ENCODE data around the gene SMAP2.
"Not testable (repeated sequence)": the region's sequence is repeated elsewhere in the genome, so short reads cannot be mapped to it uniquely, and the experiment has no call there.

The SMAP2 gene

DNA sequence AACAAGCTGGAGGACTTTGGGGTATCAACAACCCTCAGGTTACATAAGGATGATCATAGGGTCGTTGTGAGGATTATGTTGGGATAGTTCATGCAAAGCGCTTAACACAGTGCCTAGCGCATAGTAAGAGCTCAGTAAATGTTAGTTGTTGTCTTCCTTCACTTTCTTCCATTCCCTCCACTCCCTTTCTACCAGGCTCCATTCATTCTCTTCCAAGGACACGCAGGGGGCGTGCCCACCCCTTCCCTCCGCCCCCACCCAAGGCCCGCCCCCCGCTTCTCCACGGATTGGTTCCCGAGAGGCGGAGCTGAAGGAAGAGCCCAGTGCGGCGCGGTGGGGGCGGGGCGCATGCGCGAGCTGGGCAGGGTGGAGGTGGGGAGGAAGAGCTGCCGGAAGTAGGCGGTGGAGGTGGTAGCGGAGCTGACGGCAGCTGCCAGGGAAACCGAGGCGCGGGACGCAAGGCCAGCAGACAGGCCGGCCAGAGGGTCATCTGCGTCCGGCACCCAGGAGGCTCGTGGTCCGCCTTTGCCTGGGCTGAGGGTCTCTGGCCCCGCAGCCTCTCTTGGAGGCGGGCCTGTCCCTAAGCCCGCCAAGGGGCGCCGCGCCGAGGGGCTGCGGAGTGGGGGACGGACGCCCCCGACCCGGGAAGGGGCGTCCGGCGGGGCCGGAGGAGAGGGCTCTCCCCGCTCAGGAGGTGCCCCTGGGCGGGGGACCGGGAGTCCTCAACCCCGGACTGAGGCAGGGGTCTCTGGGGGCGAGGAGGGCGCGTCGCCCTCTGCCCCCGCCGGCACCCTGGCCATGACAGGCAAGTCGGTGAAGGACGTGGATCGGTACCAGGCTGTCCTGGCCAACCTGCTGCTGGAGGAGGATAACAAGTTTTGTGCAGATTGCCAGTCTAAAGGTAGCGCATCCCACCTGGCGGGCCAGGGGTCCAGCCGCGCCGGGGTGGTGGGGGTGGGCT, at the start of gene SMAP2:
TSS of gene SMAP2 (plus strand) at position 405 of the 961 bp plus-strand sequence. CDS start at position 799, 394 bp downstream.
- DNase-seq (ENCODE audit: low read depth in 2 of 2) = peak; percentile 88 to 90

DNA sequence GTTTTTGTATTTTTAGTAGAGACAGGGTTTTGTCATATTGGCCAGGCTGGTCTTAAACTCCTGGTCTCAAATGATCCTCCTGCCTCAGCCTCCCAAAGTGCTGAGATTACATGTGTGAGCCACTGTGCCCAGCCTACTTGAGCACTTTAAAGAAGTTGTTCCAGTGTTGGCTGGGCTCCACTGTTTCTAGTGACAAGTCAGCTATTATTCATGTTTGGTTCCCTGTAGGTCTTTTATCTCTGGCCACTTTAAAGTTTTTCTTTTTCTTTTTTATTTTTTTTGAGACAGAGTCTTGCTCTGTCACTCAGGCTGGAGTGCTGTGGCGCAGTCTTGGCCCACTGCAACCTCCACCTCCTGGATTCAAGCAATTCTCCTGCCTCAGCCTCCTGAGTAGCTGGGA, 42.1 kb upstream of the SMAP2 start:
- DNase-seq (ENCODE audit: low read depth in 2 of 2) = not testable (repeated sequence)

DNA sequence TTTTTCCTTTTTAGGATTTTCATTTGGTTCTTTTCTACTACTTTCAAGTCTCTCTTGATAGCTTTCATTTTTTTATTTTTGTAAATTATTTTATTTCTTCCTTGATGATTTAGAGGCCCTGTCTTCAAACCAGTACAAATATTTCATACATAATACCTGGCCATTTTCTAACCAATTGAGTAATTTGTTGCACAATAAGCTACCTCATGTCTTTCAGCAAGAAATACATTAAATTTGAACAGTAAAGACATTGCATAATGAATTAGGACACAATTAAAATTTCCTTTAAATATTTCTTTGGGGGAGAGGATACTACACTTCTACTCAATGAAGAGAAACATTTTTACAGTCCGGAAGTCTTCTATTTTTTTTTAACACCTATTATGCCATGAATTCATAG, 40.8 kb upstream of the SMAP2 start:
- DNase-seq (ENCODE audit: low read depth in 2 of 2) = no peak

DNA sequence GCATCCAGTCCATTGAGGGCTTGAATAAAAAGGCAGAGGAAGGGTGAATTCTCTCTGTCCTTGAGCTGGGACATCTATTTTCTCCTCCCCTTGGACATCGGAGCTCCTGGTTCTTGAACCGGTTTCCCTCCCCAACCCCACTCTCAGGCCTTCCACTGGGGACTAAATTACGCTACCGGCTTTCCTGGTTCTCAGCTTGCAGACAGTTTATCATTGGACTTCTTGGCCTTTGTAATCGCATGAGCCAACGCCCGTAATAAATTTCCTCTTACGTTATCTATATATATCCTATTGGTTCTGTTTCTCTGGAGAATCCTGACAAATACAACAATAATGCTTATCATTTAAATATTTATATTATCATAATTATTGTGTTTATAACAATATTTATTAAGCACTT, 36.1 kb upstream of the SMAP2 start:
- DNase-seq (ENCODE audit: low read depth in 2 of 2) = no peak

DNA sequence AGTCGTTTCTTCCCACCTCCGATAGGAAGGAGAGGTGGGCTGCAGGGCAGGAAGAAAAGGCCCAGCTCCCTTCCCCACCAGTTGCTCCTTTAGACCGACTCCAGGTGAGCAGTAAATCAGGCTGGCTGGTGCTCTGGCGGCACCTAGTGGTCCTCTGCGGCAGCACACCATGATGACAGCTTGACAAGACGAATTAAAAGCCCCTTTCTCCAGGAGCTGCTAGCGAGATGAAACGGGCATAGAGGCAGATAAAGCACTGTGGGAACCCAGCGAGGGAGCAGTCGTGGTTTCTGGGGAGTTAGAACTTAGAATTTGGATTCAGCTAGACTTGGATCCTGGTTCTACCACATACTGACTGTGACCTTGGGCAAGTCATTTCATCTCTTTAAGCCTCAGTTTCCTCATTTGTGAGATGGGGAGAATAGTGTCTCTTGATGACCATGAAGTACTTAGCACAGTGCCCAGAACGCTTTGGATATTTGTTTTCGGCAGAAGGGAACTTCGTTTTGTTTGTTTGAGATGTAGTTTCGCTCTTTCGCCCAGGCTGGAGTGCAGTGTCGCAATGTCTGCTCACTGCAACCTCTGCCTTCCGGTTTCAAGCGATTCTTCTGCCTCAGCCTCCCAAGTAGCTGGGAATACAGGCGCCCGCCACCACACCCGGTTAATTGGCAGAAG, 34.6 kb upstream of the SMAP2 start:
- peak; percentile 75 to 81 for DNase-seq (ENCODE audit: low read depth in 2 of 2)

DNA sequence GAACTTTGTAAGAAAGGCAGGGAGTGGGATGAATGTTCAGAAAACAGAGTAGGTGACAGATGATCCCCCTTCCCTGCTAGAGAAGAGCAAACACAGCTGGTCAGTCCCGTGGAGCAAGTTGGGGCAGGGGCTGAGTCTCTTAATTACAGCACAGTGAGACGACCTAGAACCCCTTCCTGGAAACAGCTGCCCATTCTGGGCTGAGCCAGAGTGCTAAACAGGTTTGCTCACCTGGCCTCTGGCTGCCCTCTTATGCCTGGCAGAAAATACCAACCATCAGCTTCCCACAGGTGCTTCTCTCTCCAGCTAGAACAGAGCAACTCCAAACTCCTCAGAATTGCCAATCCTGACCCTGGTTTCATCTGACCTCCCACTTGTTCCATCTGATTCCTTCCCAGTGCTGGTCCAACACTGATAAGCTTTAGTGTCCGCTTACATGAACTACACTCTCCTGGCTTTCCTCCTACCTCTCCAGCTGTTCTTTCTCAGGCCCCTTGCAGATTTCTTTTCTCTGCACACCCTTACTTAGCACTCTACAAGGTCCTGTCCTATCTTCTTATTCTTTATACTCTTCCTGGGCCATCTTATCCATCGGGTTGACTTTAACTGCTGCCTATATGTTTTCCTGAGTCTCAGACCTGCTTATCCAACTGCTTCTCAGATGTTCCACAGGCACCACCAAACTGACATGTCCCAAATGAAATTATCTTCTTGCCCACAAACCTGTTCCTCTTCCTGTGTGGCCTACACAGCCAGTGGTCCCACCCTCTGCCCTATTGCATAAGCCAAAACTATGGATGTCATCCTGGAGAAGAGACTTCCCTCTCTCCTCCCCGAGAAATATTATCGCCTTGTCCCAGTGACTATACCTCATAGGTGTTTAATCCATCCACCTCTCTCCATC, 33.9 kb upstream of the SMAP2 start:
- no peak for DNase-seq (ENCODE audit: low read depth in 2 of 2)

DNA sequence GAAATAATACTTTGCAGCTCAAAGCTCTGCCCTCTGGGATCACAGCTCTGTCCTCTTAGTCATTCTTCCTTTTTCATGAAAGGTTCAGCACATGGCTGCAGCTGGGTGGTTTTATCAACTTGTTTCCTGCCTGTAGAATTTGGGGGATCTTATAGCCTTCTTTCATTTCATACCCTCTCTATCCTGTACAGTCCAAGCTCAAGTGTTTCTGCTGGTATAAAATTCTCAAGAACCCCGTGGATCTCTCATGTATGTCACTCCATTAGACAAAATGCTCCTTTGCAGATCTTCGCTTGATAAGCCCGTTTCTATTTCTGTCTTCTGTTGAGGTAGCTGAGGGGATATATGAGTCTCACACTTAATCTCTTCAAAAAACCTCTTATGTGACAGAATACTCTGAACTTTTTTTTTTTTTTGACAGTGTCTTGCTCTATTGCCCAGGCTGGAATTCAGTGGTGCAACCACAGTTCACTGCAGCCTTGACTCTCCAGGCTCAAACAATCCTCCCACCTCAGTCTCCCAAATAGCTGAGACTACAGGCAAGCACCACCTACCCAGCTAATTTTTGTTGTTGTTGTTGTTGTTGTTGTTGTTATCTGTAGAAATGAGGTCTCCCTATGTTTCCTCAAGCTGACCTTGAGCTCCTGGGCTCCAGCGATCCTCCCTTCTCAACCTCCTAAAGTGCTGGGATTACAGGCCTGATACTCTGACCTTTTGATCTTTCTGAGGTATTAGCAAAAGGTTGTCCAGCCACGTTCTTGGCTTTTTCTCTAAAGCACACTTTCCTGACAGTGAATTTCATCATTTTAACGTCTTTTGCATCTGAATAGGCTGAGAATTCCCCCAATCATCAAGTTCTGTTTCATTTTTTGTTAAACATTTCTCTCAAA, 31.8 kb upstream of the SMAP2 start:
- DNase-seq (ENCODE audit: low read depth in 2 of 2) = no peak

DNA sequence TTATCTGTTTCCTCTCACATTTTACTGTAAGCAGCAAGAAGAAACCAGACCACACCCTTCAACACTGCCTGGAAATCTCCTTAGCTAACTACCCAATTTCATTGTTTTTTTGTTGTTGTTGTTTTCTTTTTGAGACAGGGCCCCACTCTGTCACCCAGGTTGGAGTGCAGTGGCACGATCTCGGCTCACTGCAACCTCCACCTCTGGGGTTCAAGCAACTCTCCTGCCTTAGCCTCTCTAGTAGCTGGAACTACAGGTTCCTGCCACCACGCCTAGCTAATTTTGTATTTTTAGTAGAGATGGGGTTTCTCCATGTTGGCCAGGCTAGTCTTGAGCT, 31.2 kb upstream of the SMAP2 start:
- DNase-seq (ENCODE audit: low read depth in 2 of 2) = not testable (repeated sequence)

DNA sequence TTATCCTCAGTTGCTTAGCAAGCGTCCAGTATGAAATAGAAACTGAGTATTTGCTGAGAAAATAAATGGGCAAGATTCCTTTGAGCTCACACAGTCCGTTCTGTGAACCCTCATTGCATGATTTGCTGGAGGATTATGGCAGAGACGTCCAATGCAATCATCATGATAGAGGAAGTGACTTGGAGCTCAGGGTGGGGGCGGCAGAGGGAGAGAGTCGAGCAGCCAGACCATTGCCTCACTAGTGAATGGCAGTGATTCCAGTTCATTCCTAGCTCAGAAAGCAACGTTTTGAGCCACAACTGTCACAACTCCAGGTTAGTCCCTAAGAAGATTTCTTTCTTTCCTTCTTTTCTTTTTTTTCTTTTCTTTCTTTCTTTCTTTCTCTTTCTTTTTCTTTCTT, 28.9 kb upstream of the SMAP2 start:
- no peak for DNase-seq (ENCODE audit: low read depth in 2 of 2)

DNA sequence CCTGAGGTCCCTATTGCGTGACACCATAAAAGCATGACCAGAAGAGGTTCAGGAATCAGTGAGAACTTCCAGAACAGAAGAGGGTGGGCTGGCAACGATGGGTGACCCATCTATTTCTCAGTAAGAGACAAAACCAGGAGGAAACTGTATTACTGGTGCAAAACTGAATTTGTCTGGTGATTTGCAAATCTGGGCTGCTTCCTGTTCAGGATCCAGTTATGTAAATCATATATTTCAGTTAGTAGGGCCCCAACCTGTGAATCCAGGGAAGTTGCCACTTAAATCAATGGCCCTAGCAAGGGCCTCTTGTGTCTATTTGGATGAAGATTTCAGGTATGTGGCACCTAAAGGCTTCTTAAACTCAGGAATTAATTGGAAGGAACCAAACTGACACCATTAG, 23.1 kb upstream of the SMAP2 start:
- DNase-seq (ENCODE audit: low read depth in 2 of 2) = no peak

DNA sequence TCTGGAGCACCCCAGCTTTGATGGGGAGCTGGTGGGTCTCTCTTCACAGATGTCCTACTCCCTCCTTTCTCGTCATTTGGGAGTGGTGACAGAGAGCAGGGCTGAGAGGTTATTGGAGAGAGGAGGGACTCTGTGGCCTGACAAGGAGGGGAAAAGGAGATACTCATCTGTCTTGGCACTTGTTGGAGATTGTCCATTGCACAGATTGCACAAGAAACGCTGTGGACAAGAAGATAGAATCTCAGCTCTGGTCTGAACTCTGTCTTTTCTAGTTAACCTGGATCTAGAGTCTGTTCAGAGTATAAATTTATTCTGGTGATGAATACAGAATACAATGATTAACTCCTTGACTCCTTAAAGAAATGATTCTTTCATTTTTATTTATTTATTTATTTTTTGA, 22.4 kb upstream of the SMAP2 start:
- DNase-seq (ENCODE audit: low read depth in 2 of 2) = no peak

DNA sequence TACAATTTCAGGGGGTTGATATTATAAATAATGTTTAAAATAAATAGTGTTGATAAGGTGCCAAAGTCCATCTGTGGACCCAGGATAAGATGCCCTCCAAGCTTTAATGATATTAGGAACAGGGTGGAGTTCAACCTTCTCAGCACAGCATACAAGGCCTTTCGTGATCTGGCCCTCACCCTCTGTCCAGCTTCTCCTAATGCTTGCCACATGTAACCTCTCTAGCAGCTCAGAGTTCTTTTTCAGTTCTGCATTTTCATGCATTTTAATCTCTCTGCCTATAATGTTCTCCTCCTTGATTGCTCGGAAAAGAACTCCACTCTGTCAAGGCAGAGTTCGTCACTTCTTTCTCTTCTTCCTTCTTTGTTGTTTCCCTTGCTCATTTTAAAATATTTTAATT, 21.4 kb upstream of the SMAP2 start:
- no peak for DNase-seq (ENCODE audit: low read depth in 2 of 2)

DNA sequence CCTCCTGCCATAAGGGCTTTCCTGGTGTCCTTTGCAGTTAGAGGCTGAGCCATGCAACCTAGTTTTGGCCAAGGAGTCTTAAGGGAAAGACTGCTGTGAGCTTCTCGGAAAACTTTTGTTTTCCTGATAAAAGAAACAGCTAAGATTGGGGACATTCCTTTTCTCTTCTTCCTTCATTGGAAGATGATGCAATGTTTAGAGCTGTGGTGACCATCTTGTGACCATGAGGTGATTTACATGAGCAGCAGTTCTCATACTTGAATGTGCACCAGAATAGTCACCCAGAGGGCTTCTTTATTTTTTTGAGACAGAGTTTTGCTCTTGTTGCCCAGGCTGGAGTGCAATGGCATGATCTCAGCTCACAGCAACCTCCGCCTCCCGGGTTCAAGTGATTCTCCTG, 20.4 kb upstream of the SMAP2 start:
- no peak for DNase-seq (ENCODE audit: low read depth in 2 of 2)

DNA sequence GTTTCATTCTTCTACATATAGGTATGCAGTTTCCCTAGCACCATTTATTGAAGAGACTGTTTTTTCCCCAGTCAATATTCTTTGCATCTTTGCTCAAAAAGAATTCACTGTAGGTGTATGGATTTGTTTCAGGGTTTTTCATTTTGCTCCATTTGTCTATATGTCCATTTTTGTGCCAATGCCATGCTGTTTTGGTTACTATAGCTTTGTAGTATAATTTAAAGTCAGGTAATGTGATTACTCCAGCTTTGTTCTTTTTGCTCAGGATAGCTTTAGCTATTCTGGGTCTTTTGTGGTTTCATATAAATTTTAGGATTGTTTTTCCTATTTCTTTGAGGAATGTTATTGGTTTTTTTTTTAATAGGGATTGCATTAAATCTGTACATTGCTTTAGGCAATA, 15.9 kb upstream of the SMAP2 start:
- DNase-seq (ENCODE audit: low read depth in 2 of 2) = no peak

DNA sequence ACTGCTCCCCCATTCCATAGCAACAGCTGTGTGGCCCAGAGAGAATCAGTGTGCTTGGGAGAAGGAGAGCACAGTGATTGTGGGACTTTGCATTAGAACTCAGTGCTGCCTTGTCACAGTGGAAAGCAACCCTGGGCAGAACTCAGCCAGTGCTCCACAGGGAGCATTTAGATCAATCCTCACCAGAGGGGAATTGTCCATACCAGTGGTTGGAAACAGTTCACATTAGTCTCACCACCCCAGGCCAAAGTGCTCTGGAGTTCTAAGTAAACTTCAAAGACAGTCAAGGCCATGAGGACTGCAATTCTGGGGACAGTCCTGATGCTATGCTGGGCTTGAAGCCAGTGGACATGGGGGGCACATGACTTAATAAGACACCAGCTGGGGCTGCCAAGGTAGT, 12.9 kb upstream of the SMAP2 start:
- DNase-seq (ENCODE audit: low read depth in 2 of 2) = no peak

DNA sequence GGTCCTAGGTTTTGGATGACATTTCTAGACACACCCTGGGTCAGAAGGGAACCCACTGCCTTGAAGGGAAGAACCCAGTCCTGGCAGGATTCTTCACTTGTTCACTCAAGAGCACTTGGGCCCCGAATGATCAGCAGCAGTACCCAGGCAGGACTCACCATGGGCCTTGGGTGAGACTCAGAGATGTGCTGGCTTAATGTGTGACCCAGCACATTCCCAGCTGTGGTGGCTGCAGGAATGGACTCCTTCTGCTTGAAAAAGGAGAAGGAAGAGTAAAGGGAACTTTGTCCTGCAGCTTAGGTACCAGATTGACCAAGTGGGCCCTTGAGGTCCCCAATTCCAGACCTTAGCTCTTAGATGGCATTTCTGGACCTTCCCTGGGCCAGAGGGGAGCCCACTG, 12.3 kb upstream of the SMAP2 start:
- DNase-seq (ENCODE audit: low read depth in 2 of 2) = no peak

DNA sequence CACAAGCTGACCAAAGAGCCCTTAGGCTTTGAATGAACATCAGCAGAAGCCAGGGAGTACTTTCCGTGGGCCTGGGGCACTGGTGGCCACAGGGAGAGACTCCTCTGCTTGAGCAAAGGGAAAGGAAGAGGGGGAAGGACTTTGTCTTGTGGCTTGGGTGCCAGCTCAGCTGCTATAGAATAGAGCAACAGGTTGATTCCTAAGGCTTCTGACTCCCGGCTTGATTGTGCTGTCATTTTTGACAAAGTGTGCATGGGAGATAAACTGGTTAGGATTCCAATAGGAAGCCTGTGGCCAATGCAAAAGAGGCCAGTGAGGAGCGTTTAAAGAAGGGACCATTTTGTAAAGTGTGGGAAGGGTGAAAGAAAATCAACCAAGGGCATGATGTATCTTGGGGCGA, 11.9 kb upstream of the SMAP2 start:
- DNase-seq (ENCODE audit: low read depth in 2 of 2) = no peak

DNA sequence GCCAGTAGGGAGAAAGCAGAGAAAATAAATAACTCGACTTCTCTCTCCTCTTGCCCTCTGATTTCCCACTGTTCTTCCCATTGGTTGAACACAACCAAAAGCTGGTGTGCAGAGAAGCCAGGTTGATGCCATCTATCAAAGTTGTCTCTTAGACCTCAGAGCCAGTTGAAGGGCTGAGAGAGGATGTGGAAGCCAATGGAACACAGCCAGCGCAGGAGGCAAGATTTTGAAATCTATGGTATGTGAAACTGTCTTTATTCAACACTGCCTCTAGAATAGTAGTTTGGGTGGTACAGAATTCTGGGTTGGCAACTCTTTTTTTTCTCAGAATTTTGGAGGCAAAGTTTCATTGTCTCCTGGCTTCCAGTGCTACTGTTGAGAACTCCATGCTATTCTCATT, 11.3 kb upstream of the SMAP2 start:
- DNase-seq (ENCODE audit: low read depth in 2 of 2) = no peak

DNA sequence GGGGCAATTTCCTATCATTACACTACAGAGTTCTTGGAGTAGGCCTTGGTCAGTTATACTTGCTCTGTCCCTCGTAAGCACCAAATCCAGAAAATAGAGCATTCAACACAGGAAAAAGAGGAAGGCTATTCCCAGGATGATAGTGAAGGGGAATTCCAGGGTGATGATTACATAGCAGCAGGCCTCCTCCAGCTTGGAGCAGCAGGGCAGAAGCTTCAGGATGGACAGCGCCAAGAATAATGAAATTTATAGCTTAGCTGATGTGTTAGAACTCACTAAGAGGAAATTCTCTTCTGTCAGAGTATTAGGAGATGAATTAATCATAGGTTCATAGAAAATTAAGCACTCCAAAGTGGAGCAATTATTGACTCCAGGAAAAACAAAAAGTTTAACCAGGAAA, 10.8 kb upstream of the SMAP2 start:
- DNase-seq (ENCODE audit: low read depth in 2 of 2) = no peak

DNA sequence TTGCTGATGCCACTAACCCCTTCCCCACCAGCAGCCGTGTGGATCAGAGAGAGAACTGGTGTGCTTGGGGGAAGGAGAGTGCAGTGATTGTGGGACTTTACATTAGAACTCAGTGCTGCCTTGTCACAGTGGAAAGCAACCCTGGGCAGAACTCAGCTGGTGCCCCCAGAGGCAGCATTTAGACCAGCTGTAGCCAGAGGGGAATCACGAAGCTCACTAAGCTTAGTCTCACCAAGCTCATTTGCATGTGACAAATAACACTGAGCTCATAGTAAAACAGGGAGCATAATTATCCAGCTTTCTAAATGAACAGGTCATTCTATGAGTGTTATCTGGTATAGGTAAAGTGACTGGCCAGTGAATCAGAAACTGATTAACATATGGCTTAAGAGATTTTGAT, 9.8 kb upstream of the SMAP2 start:
- no peak for DNase-seq (ENCODE audit: low read depth in 2 of 2)

DNA sequence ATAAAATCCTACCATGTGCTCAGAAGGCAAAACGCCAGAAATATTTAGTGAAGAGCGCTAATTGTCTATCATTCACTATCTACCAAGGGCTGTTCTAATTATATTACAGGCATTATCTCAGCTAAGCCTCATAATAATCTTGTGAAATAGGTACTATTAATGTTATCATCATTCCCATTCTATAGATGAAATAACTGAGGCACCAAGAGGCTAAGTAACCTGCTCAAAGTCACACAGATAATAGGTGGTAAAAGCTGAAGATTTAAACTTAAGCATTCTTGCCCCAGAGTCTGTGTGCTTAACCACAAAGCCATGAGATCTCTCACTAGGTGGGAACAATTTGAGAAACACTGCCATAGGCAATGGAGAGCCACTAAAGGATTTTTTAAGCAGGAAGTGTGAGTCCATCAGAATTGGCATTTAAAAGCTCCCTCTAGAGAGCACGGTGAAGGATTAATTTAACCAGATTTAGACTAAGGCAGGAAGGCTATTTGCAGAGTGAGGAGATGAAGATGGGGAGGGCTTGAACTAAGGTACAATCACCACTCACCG, 1.7 kb upstream of the SMAP2 start:
- DNase-seq (ENCODE audit: low read depth in 2 of 2) = no peak
